Astrocyte of the spinal cord (primary cell): ENCODE measurements around the gene NHSL1.

Experiments
- DNase-seq: peaks from one replicate; pipeline ENCODE4 v3.0.0; 2011; ENCODE audit warnings: low read depth, low spot score
- H3K4me3 ChIP-seq: 2 replicates; pipeline ENCODE4 v1.5.1; 2011; ENCODE audit warnings: low read depth, mild to moderate bottlenecking, low read length, moderate library complexity
- in situ Hi-C: cut with HindIII; loops from 2 replicates; pipeline ENCODE4 v1.10.0; 2017; ENCODE audit warnings: low sequenced_read_pairs
- TF ChIP-seq, protein P1 (sequence below): IDR thresholded peaks from 2 replicates; pipeline ENCODE4 v1.5.1; 2012; ENCODE audit warnings: low read depth, mild to moderate bottlenecking, low read length, inconsistent platforms

The NHSL1 gene

DNA sequence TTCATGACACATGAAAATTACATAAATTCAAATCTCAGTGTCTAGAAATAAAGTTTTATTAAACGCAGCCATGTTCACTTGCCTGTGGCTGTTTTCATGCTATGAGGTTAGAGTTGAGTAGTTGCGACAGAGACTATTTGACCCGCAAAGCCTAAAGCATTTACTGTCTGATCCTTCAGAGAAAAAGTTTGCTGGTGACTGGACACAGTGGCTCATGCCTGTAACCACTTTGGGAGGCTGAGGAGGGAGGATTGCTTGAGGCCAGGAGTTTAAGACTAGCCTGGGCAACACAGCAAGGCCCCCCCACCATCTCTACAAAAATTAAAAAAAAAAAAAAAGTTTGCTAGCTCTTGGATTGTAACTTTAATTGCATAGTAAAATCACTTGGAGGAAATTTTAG lies 112.4 kb downstream of the NHSL1 start:
- no peak for DNase-seq
- TF ChIP-seq, protein P1, sequence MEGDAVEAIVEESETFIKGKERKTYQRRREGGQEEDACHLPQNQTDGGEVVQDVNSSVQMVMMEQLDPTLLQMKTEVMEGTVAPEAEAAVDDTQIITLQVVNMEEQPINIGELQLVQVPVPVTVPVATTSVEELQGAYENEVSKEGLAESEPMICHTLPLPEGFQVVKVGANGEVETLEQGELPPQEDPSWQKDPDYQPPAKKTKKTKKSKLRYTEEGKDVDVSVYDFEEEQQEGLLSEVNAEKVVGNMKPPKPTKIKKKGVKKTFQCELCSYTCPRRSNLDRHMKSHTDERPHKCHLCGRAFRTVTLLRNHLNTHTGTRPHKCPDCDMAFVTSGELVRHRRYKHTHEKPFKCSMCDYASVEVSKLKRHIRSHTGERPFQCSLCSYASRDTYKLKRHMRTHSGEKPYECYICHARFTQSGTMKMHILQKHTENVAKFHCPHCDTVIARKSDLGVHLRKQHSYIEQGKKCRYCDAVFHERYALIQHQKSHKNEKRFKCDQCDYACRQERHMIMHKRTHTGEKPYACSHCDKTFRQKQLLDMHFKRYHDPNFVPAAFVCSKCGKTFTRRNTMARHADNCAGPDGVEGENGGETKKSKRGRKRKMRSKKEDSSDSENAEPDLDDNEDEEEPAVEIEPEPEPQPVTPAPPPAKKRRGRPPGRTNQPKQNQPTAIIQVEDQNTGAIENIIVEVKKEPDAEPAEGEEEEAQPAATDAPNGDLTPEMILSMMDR, result no peak
- in situ Hi-C loops, result no loop called here
- H3K4me3 ChIP-seq, result no peak overlapping the region

- H3K4me3 ChIP-seq, result no peak overlapping the region
- TF ChIP-seq, protein P1, result no peak
- in situ Hi-C loops, result no loop called here
- DNase-seq, result no peak
Observed at GRCh38 chr6:138383776-138384175, 115.5 kb downstream of the NHSL1 start.

GRCh38 chr6:138382498-138383265 lies 116.6 kb downstream of the NHSL1 start:
- no peak for DNase-seq
- TF ChIP-seq, protein P1, result no peak
- no peak overlapping the region for H3K4me3 ChIP-seq
- in situ Hi-C loops, result no loop called here

GRCh38 chr6:138378463-138378862 lies 120.8 kb downstream of the NHSL1 start:
- in situ Hi-C loops, result no loop called here
- no peak overlapping the region for H3K4me3 ChIP-seq
- TF ChIP-seq, protein P1, result no peak
- DNase-seq, result no peak

- no peak within 1 kb of the TSS for H3K4me3 ChIP-seq
- in situ Hi-C loops, result no loop called here
- no peak for DNase-seq
- TF ChIP-seq, protein P1, result no peak
Observed at GRCh38 chr6:138377844-138378243, 121.5 kb downstream of the NHSL1 start, which contains the start of gene SMIM28. SMIM28 (plus strand) TSS chr6:138377905; CDS start chr6:138378073, 168 bp downstream.

GRCh38 chr6:138377042-138377441 lies 122.3 kb downstream of the NHSL1 start:
- no peak for DNase-seq
- TF ChIP-seq, protein P1, result no peak
- in situ Hi-C loops, result no loop called here
- no peak overlapping the region for H3K4me3 ChIP-seq
